SK-N-MC (cell line): ENCODE results near the gene ZNF507.

Experiments
- DNase-seq: peaks from one replicate; pipeline ENCODE4 v3.0.0-alpha.2; 2011; ENCODE audit warnings: low read depth, low spot score
- H3K27ac ChIP-seq: fragments of 200-600 bp; sonication (generic); 2 replicates; pipeline ENCODE4 v1.5.1; 2016; ENCODE audit warnings: mixed run types
- H3K36me3 ChIP-seq: fragments of 200-600 bp; sonication (generic); 2 replicates; pipeline ENCODE4 v1.6.1; 2017; ENCODE audit warnings: antibody characterized with exemption, low read length, mixed read lengths; ENCODE audit not compliant: insufficient read depth
- H3K4me3 ChIP-seq: fragments of 200-600 bp; sonication (generic); 2 replicates; pipeline ENCODE4 v1.5.1; 2016
- H3K9ac ChIP-seq: fragments of 200-600 bp; sonication (generic); 2 replicates; pipeline ENCODE4 v1.8.0; 2017; ENCODE audit warnings: mixed run types, mixed read lengths; ENCODE audit not compliant: insufficient read length
- H3K9me3 ChIP-seq: fragments of 200-600 bp; sonication (generic); 2 replicates; pipeline ENCODE4 v1.6.1; 2017; ENCODE audit warnings: low read depth, mild to moderate bottlenecking, antibody characterized with exemption, low read length, moderate library complexity, mixed read lengths
- EZH2 ChIP-seq: fragments of 200-600 bp; sonication (generic); IDR thresholded peaks from one replicate; pipeline ENCODE4 v1.6.1; 2017; ENCODE audit warnings: antibody characterized with exemption
- FOXP2 ChIP-seq: optimal IDR thresholded peaks from 2 replicates; pipeline ENCODE3; 2011; ENCODE audit warnings: mild to moderate bottlenecking, moderate library complexity; ENCODE audit not compliant: insufficient read depth; ENCODE audit errors: extremely low read length, control extremely low read depth
- POLR2AphosphoS5 ChIP-seq: IDR thresholded peaks from 2 replicates; pipeline ENCODE4 v1.6.1; 2012; ENCODE audit warnings: mild to moderate bottlenecking, low read depth, low read length, borderline replicate concordance

The ZNF507 gene

DNA sequence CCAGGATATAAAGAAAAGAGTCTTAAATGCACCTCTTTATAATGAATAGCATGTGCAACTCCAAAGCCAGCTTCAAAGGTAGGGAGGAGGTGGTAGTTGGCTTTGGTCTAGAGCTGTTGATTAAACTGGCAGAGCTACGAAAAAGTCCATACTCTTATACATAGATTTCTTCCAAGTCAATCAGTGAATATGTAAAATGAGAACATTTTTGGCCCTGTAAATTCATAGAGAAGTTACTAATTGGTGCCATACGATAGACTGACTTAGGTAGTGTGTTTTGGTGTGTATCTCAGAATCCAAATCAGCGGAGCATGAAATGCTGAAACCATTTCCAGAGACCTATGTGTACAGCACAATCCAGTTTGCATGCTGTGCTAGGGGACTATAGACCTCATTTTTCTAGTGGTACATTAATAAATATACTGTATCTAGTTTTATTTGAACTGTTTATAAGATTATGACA lies 43.0 kb downstream of the ZNF507 start:
- no peak overlapping the region for H3K9ac ChIP-seq
- H3K36me3 ChIP-seq, result peaks cover 13% of the 10 kb centered on the region
- peak overlapping the region; percentile 42; the same call in 1 of the 2 replicates for H3K27ac ChIP-seq
- no peaks in the 10 kb centered on the region for H3K9me3 ChIP-seq
- no peak for TF ChIP-seq EZH2
- no peak for TF ChIP-seq POLR2AphosphoS5
- no peak for TF ChIP-seq FOXP2
- H3K4me3 ChIP-seq, result no peak overlapping the region
- no peak for DNase-seq

DNA sequence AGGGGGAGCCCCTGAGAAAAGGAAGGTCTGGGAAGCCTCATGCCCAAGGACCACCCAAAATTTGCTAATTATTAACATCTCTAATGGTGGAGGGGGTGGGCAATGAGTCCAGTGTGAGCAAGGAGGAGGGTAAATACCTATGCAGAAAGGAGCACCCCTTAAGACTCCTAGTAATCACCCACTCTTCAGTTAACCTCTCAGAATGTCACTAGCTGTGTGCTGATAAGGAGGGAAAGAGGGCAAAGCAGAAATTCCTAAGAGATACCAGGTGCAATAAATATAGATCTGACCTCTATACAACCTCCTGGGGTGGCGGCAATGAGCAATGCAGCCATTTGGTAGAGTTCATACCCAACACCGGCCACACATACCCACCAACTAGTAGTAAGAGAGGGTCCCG lies 47.5 kb downstream of the ZNF507 start:
- H3K27ac ChIP-seq, result no peak overlapping the region
- H3K4me3 ChIP-seq, result no peak overlapping the region
- DNase-seq, result no peak
- TF ChIP-seq FOXP2, result no peak
- TF ChIP-seq POLR2AphosphoS5, result no peak
- TF ChIP-seq EZH2, result no peak
- no peaks in the 10 kb centered on the region for H3K36me3 ChIP-seq
- H3K9me3 ChIP-seq, result no peaks in the 10 kb centered on the region
- no peak overlapping the region for H3K9ac ChIP-seq

DNA sequence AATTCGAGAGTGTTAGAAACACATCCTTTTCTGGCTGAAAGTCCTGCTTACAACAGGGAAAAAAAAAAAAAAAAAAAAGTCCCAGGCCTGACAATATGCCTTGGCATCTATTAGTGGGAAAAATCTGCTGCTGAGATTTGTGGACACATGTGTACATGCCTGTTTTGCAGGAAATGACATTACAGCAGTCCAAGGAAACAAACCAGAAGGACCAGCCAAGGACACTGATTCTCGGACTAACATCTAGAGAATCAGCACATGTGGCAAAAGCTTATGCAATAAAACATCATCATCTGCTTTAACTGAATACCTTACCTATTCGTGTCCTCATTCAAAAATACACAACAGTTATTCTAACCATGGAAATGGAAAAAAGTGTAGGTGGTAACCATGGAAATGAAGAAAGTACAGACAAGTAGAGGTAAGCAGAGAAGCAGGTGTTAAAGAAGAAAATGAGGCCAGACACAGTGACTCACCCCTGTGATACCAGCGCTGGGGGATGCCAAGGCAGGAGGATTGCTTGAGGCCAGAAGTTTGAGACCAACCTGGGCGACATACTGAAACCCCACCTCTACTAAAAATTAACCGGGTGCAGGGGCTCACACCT lies 50.7 kb downstream of the ZNF507 start:
- no peaks in the 10 kb centered on the region for H3K9me3 ChIP-seq
- no peak for DNase-seq
- no peak overlapping the region for H3K4me3 ChIP-seq
- H3K9ac ChIP-seq, result no peak overlapping the region
- H3K36me3 ChIP-seq, result no peaks in the 10 kb centered on the region
- no peak for TF ChIP-seq FOXP2
- no peak for TF ChIP-seq POLR2AphosphoS5
- no peak for TF ChIP-seq EZH2
- H3K27ac ChIP-seq, result no peak overlapping the region

DNA sequence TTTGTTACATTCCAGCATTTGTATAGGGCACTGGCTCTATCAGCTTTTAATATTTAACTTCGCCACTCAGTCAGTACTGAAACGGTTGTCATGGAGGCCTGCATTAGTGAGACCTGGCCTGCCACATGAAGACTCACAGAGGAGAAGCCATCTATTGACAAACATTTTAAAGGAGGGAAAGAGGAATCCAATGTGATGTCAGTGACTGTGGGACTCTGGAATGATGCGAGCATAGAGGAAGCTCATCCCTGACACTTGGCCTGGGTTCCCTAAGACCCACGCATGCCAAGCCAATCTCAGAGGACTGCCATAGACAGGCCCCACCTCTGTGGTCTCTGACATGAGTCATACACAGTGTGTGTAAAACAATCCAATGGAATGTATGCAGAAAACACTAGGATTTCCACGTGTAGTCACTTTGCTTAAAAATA lies 52.3 kb downstream of the ZNF507 start:
- H3K4me3 ChIP-seq, result no peak overlapping the region
- DNase-seq, result no peak
- TF ChIP-seq FOXP2 (no peak), POLR2AphosphoS5 (no peak), EZH2 (no peak)
- H3K27ac ChIP-seq, result no peak overlapping the region
- no peaks in the 10 kb centered on the region for H3K36me3 ChIP-seq
- no peaks in the 10 kb centered on the region for H3K9me3 ChIP-seq
- H3K9ac ChIP-seq, result no peak overlapping the region

DNA sequence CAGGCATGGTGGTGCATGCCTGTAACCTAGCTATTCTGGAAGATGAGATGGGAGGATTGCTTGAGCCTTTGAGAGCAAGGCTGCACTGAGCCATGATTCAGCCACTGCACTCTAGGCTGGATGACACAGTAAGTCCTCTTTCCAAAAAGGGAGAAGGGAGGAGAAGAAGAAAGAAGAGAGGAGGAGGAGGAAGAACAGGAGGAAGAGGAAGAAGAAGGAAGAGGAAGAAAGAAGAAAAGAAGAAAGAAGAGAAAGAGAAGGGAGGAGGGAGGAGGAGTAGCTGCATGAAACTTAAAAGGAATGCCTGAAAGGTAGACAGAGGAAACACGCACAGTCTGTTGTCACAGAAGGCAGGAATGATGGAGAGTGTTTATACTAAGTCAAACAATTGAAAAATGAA lies 56.6 kb downstream of the ZNF507 start:
- Histone ChIP-seq H3K9ac (no peak overlapping the region), H3K9me3 (no peaks in the 10 kb centered on the region)

GRCh38 chr19:32403291-32403995 lies 58.0 kb downstream of the ZNF507 start:
- H3K4me3 ChIP-seq, result peak overlapping the region; percentile 94
- no peak overlapping the region for H3K9ac ChIP-seq

More for the DNA sequence above, 56.6 kb downstream of the ZNF507 start:
- TF ChIP-seq EZH2 (no peak), FOXP2 (no peak), POLR2AphosphoS5 (no peak)
- no peak overlapping the region for H3K4me3 ChIP-seq
- DNase-seq, result no peak
- no peaks in the 10 kb centered on the region for H3K36me3 ChIP-seq
- no peak overlapping the region for H3K27ac ChIP-seq

GRCh38 chr19:32404213-32404932 lies 59.0 kb downstream of the ZNF507 start:
- H3K27ac ChIP-seq, result peak overlapping the region; percentile 79
- H3K4me3 ChIP-seq, result peak overlapping the region; percentile 94
- peaks cover 20% of the 10 kb centered on the region for H3K36me3 ChIP-seq

More at GRCh38 chr19:32403291-32403995, 58.0 kb downstream of the ZNF507 start:
- TF ChIP-seq FOXP2 (no peak), EZH2 (no peak), POLR2AphosphoS5 (no peak)
- DNase-seq, result no peak
- H3K36me3 ChIP-seq, result peaks cover 11% of the 10 kb centered on the region
- H3K27ac ChIP-seq, result peak overlapping the region; percentile 37; the same call in 1 of the 2 replicates
- H3K9me3 ChIP-seq, result no peaks in the 10 kb centered on the region

GRCh38 chr19:32404933-32405430 lies 59.6 kb downstream of the ZNF507 start:
- Histone ChIP-seq H3K27ac (peak overlapping the region; percentile 79), H3K9me3 (no peaks in the 10 kb centered on the region), H3K36me3 (peaks cover 26% of the 10 kb centered on the region), H3K9ac (peak overlapping the region; percentile 96), H3K4me3 (peak overlapping the region; percentile 94)
- TF ChIP-seq EZH2 (no peak), POLR2AphosphoS5 (no peak), FOXP2 (no peak)
- no peak for DNase-seq

More at GRCh38 chr19:32404213-32404932, 59.0 kb downstream of the ZNF507 start:
- DNase-seq, result no peak
- Histone ChIP-seq H3K9me3 (no peaks in the 10 kb centered on the region), H3K9ac (peak overlapping the region; percentile 96)
- TF ChIP-seq FOXP2 (no peak), EZH2 (no peak), POLR2AphosphoS5 (0 out of 2 replicates have a peak, but pooled peaks have one; percentile 36)
